ENCODE measurements around the gene FAM217A.
A peak's percentile ranks its signal among the peaks of the same experiment; 100 is the strongest.

The FAM217A gene

DNA sequence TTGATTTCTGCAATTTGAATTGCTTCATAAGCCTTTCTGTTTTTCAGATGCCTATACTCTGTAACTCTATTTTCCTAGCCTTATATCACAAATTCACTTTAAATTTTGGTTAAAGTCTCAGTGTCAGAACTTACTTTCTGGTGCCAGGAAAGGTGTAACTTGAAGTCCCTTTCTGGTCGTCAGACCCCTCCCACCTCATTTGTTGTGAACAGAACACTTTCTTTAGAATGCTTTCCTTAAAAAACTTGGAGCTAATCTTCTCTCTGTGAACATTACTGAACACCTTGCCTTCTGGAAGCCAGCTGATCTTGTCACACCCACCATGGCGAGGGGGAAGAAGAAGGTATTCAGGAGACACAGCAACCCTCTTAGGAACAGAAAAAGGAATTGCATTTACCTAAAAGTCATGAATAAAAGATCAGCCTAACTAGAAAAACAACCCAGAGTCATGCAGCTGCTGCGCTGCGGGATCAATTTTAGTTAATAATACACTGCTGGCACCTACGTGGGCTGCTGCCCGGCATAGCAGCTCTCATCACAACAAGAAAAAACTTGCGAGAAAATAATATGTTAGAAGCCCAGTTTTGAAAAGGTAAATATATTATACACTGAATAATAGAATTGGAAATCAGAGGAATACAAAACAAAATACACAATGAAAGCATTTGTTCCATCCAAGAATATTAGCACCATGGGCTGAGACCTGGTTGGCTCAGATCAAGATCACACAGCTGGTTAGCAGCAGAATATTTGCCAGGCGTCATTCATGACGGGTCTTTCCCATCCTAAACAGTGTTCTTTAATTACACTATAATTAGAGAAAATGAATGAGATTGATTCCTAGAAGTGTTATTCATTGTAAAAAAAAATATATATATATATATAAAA lies 5.8 kb upstream of the FAM217A start:
- H3K9ac ChIP-seq (ENCODE audit: low read length): no peak overlapping the region
- no peak overlapping the region for H3K4me3 ChIP-seq (ENCODE audit: low read length)
- H3K4me1 ChIP-seq (ENCODE audit: control insufficient read depth, insufficient read depth, low read length): peaks cover 2% of the 10 kb centered on the region
- H3K36me3 ChIP-seq (ENCODE audit: control insufficient read depth, insufficient read depth, low read length, severe bottlenecking): no peaks in the 10 kb centered on the region
- no peaks in the 10 kb centered on the region for H3K9me3 ChIP-seq (ENCODE audit: control insufficient read depth, low read length)
- no peak for DNase-seq (ENCODE audit: low read depth)
- no peaks in the 10 kb centered on the region for H3K27me3 ChIP-seq (replicated peaks; ENCODE audit: control insufficient read depth, insufficient read depth, low read length)

DNA sequence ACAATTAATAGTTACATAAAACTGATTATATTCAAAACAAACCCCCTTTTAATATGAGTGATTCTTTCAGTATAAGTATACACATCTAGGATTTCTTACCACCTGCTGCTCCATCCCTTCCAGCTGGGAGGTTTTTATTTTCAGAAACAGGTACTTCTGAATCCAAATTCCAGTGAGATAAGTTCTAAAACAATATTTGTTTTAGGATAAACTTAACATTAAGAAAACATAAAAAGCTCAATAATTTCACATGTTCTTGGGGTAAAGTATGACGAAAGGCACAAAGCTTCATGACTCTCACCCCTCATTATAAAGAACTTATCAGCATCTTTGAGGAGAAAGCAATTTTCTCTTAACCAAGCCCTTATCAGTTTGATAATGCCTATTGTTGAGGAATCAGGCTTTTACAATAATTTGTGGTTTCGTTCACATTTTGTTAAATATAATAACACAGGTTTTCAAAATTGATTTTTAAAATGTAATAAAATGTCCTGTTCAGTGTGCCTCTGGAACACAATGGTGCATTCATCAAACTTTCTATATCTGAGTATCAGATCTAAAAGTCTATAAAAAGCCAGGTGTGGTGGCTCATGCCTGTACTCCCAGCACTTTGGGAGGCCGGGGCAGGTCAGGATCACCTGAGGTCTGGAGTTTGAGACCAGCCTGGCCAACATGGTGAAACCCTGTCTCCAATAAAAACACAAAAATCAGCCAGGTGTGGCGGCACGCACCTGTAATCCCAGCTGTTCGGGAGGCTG lies 4.3 kb downstream of the FAM217A start:
- Histone ChIP-seq H3K4me1 (ENCODE audit: control insufficient read depth, insufficient read depth, low read length) (peaks cover 11% of the 10 kb centered on the region), H3K27me3 (replicated peaks; ENCODE audit: control insufficient read depth, insufficient read depth, low read length) (no peaks in the 10 kb centered on the region)
- DNase-seq (ENCODE audit: low read depth): no peak

DNA sequence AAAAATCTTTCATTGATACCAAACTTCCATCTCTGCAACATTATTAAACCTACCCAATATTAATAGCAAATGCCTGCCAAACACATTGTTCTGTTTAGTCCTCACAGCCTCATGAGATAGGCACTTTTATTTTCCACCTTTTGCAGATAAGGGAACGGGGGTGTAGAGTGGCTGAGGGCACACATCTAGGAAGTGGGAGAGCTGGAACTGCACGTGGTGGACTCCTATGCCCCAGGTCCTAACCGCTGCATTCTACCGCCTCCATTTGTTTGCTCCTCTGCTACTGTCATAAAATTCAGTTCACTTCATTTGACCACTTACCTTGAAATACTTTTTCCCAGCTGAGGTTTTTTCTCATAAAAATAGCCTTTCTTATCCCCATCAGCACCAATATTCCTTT lies 7.6 kb downstream of the FAM217A start:
- Histone ChIP-seq H3K9me3 (ENCODE audit: control insufficient read depth, low read length) (no peaks in the 10 kb centered on the region), H3K36me3 (ENCODE audit: control insufficient read depth, insufficient read depth, low read length, severe bottlenecking) (no peaks in the 10 kb centered on the region), H3K9ac (ENCODE audit: low read length) (no peak overlapping the region), H3K27me3 (replicated peaks; ENCODE audit: control insufficient read depth, insufficient read depth, low read length) (no peaks in the 10 kb centered on the region), H3K4me3 (ENCODE audit: low read length) (no peak overlapping the region), H3K4me1 (ENCODE audit: control insufficient read depth, insufficient read depth, low read length) (no peaks in the 10 kb centered on the region)
- no peak for DNase-seq (ENCODE audit: low read depth)

More for the DNA sequence above, 4.3 kb downstream of the FAM217A start:
- Histone ChIP-seq H3K9ac (ENCODE audit: low read length) (no peak overlapping the region), H3K4me3 (ENCODE audit: low read length) (no peak overlapping the region), H3K36me3 (ENCODE audit: control insufficient read depth, insufficient read depth, low read length, severe bottlenecking) (no peaks in the 10 kb centered on the region), H3K9me3 (ENCODE audit: control insufficient read depth, low read length) (no peaks in the 10 kb centered on the region)

DNA sequence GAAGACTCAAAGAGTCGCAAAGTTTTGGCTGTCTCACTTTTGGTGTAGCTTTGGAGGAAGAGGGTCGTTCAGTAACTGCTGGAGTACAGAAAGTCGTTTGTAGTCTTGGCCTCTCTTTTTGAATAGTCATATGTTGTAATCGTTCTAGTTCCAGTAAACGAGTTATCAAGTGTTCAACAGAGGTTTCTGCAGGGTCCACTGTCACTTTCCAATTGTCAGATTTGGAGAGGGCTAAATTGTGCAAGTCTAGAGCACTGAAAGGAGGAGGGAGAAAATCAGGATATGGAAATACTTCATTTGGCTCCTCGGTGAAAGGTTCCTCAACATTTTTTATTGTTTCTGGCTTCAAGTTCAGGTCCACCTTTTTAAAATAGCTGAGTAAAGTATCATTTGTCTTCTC lies 9.7 kb downstream of the FAM217A start:
- H3K27me3 ChIP-seq (replicated peaks; ENCODE audit: control insufficient read depth, insufficient read depth, low read length): no peaks in the 10 kb centered on the region
- peaks cover 21% of the 10 kb centered on the region for H3K36me3 ChIP-seq (ENCODE audit: control insufficient read depth, insufficient read depth, low read length, severe bottlenecking)
- H3K9me3 ChIP-seq (ENCODE audit: control insufficient read depth, low read length): no peaks in the 10 kb centered on the region
- no peak overlapping the region for H3K4me3 ChIP-seq (ENCODE audit: low read length)
- DNase-seq (ENCODE audit: low read depth): no peak
- H3K4me1 ChIP-seq (ENCODE audit: control insufficient read depth, insufficient read depth, low read length): no peaks in the 10 kb centered on the region
- no peak overlapping the region for H3K9ac ChIP-seq (ENCODE audit: low read length)

DNA sequence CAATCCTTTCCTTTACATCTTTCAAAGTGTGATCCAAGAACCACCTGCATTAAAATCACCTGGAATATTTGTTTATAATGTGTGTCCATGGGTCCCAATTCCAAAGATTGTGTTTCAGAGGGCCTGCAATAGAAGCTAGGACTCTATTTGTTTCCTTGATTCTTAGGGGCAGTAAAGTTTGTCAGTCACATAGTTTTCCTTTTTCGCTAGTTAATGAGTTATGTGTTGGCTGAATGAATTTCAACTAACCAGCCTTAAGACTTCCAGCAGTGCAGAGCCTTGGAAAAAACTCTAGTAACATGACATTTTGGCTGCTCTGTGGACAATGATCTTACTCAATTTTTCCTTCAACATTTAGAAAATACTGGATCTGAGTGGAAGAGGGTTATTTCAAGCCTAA lies 11.3 kb downstream of the FAM217A start:
- Histone ChIP-seq H3K9ac (ENCODE audit: low read length) (no peak overlapping the region), H3K4me1 (ENCODE audit: control insufficient read depth, insufficient read depth, low read length) (no peaks in the 10 kb centered on the region), H3K9me3 (ENCODE audit: control insufficient read depth, low read length) (no peaks in the 10 kb centered on the region), H3K36me3 (ENCODE audit: control insufficient read depth, insufficient read depth, low read length, severe bottlenecking) (peaks cover 36% of the 10 kb centered on the region), H3K4me3 (ENCODE audit: low read length) (no peak overlapping the region), H3K27me3 (replicated peaks; ENCODE audit: control insufficient read depth, insufficient read depth, low read length) (no peaks in the 10 kb centered on the region)
- no peak for DNase-seq (ENCODE audit: low read depth)

DNA sequence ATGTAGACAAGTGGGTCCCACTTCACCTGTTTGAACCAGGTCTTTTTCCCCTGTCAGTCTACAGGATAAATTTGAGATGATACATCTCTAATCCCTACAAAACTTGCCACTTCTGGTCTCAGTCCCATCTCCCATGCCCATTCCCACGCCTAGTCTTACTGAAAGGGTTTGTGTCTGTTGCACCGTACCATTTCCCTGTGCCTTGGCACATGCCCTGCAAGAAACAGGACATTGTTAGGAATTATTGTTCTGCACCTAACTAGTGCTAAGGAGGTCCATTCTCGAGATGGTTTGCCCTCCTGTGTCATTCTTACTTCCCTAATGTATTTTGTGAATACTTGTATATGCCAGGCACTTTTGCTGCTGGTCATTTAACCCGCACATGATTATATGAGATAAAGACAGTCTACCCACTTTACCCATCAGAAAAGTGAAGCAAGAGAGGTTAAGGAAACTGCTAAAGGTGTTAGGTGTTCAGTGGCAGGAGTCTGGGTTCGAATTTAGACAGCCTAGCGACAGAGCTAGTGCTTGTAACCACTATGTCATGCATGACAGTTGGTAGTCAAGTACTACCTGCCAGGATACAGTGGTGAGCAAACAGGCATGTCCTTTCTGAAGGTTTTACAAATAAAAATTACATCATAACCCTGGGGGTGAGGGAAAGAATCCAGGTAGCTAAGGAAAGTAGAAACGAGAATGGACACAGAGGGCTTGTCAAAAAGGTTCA lies 12.7 kb downstream of the FAM217A start:
- DNase-seq (ENCODE audit: low read depth): no peak
- no peaks in the 10 kb centered on the region for H3K27me3 ChIP-seq (replicated peaks; ENCODE audit: control insufficient read depth, insufficient read depth, low read length)
- H3K36me3 ChIP-seq (ENCODE audit: control insufficient read depth, insufficient read depth, low read length, severe bottlenecking): peaks cover 51% of the 10 kb centered on the region
- H3K4me3 ChIP-seq (ENCODE audit: low read length): no peak overlapping the region
- H3K9ac ChIP-seq (ENCODE audit: low read length): no peak overlapping the region
- no peaks in the 10 kb centered on the region for H3K9me3 ChIP-seq (ENCODE audit: control insufficient read depth, low read length)
- no peaks in the 10 kb centered on the region for H3K4me1 ChIP-seq (ENCODE audit: control insufficient read depth, insufficient read depth, low read length)

DNA sequence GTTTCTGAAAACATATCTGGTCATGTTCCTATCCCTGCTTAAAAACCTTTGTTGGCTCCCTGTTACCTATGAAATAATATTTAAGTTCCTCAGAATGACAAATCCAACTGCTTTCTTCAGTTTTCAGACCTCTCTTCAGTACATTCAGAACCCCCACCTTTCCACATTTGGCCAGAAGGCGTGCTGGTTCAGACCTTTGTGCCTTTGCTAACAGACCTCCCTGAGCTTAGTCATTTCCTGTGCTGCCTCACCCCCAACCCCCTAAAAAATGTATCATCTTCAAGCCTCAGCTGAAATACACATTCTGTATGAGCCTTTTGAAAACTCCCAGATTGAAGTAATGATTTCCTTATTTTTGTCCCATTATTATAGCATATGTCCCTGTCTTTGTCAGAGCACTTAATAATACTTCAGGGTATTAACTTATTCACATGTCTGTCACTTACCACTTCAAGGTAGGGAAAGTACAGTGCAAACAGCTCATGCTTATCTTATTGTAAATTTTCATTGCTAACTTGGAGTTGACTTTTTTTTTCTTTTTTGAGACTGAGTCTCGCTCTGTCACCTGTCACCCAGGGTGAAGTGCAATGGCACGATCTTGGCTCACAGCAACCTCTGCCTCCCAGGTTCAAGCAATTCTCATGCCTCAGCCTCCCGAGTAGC lies 19.7 kb downstream of the FAM217A start:
- H3K9me3 ChIP-seq (ENCODE audit: control insufficient read depth, low read length): no peaks in the 10 kb centered on the region
- peak overlapping the region; percentile 20 for H3K9ac ChIP-seq (ENCODE audit: low read length)
- H3K36me3 ChIP-seq (ENCODE audit: control insufficient read depth, insufficient read depth, low read length, severe bottlenecking): peaks cover 92% of the 10 kb centered on the region
- peak; percentile 70 for DNase-seq (ENCODE audit: low read depth)
- peaks cover 31% of the 10 kb centered on the region for H3K4me1 ChIP-seq (ENCODE audit: control insufficient read depth, insufficient read depth, low read length)
- H3K4me3 ChIP-seq (ENCODE audit: low read length): no peak overlapping the region
- H3K27me3 ChIP-seq (replicated peaks; ENCODE audit: control insufficient read depth, insufficient read depth, low read length): no peaks in the 10 kb centered on the region

DNA sequence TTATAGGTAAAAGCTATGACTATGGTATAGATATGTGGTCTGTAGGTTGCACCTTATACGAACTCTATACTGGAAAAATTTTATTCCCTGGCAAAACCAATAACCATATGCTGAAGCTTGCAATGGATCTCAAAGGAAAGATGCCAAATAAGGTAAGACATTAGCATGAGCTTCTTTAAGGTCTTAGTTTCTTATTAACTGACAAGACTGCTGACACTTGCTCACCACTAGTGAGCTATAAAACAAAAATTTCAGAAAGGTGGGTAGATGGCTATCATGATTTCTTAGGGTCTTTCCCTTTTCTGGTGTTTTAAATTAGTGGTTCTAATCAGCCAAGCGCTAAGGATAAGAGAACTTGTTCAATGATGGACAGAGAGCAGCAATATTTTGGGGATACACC lies 21.9 kb downstream of the FAM217A start:
- H3K4me3 ChIP-seq (ENCODE audit: low read length): no peak overlapping the region
- H3K9ac ChIP-seq (ENCODE audit: low read length): no peak overlapping the region
- H3K36me3 ChIP-seq (ENCODE audit: control insufficient read depth, insufficient read depth, low read length, severe bottlenecking): peaks cover 92% of the 10 kb centered on the region
- H3K9me3 ChIP-seq (ENCODE audit: control insufficient read depth, low read length): no peaks in the 10 kb centered on the region
- DNase-seq (ENCODE audit: low read depth): no peak
- no peaks in the 10 kb centered on the region for H3K27me3 ChIP-seq (replicated peaks; ENCODE audit: control insufficient read depth, insufficient read depth, low read length)
- peaks cover 31% of the 10 kb centered on the region for H3K4me1 ChIP-seq (ENCODE audit: control insufficient read depth, insufficient read depth, low read length)

DNA sequence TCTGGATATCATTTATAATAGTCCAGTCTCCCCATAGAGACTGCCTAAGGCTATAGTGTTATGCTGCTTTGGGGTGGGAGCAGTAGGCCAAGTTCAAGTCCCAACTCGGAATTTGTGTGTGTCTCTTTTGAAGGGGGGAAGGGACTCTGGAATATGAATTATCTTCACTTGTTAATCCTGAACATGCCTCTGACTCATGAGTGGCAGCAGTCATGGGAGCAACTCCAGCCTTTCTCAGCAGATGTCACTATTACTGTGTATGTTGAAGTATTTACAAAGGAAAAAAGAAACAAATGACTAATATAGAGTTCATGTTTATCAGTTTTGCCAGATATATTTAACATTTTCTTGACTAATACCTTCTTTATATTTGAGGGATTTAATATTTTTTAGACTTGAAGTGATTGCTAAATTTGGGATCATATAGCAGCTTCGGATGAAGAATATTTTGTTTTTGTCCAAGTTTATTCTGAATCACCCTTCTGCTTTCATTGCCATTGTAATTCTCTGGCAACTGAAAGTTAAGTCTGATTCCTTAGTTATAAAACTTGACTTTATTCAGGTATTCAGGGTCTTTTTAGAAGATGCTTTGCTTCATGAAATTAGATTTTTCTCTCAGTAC lies 23.4 kb downstream of the FAM217A start:
- H3K27me3 ChIP-seq (replicated peaks; ENCODE audit: control insufficient read depth, insufficient read depth, low read length): no peaks in the 10 kb centered on the region
- H3K36me3 ChIP-seq (ENCODE audit: control insufficient read depth, insufficient read depth, low read length, severe bottlenecking): peaks cover 92% of the 10 kb centered on the region
- peak; percentile 86 for DNase-seq (ENCODE audit: low read depth)
- H3K4me3 ChIP-seq (ENCODE audit: low read length): no peak overlapping the region
- H3K4me1 ChIP-seq (ENCODE audit: control insufficient read depth, insufficient read depth, low read length): peaks cover 31% of the 10 kb centered on the region
- H3K9ac ChIP-seq (ENCODE audit: low read length): peak overlapping the region; percentile 44
- no peaks in the 10 kb centered on the region for H3K9me3 ChIP-seq (ENCODE audit: control insufficient read depth, low read length)

DNA sequence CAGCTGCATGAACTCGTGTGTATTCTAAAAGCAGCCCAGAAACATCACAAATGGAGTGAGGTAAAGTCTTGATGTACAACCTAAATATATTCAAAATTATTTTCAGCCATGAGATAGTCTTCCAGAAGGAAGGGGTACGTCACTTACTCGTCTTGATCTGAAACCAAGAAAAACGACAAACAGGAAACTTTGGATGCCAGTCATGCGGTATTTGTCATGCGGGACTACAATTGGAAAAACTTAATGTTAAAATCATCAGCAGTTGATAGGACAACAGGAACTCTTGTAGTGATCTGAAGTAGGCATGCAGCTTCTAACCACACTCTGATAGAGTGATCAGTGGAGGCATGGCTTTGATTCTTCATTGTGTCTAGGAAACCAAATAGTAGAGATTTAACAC lies 29.7 kb downstream of the FAM217A start:
- H3K36me3 ChIP-seq (ENCODE audit: control insufficient read depth, insufficient read depth, low read length, severe bottlenecking): peaks cover 93% of the 10 kb centered on the region
- H3K4me3 ChIP-seq (ENCODE audit: low read length): no peak overlapping the region
- no peaks in the 10 kb centered on the region for H3K4me1 ChIP-seq (ENCODE audit: control insufficient read depth, insufficient read depth, low read length)
- no peak for DNase-seq (ENCODE audit: low read depth)
- no peaks in the 10 kb centered on the region for H3K9me3 ChIP-seq (ENCODE audit: control insufficient read depth, low read length)
- no peaks in the 10 kb centered on the region for H3K27me3 ChIP-seq (replicated peaks; ENCODE audit: control insufficient read depth, insufficient read depth, low read length)
- no peak overlapping the region for H3K9ac ChIP-seq (ENCODE audit: low read length)

All from adipocyte (in vitro differentiated cells).